Mesendoderm (in vitro differentiated cells): Measurements from ENCODE around the gene TPCN1.
A peak's percentile ranks its signal among the peaks of the same experiment; 100 is the strongest.

Experiments used
- DNase-seq: peaks from one replicate; pipeline ENCODE4 v3.0.0; 2013
- H2AK5ac ChIP-seq: 2 replicates; pipeline ENCODE4 v1.6.1; 2013; ENCODE audit warnings: low read length, inconsistent platforms
- H2BK120ac ChIP-seq: 2 replicates; pipeline ENCODE4 v1.6.1; 2013; ENCODE audit warnings: low read depth, mild to moderate bottlenecking, low read length, moderate library complexity, mixed read lengths
- H2BK15ac ChIP-seq: replicated peaks from 2 replicates; pipeline ENCODE4 v1.6.1; 2013; ENCODE audit warnings: low read depth, mild to moderate bottlenecking, moderate library complexity
- H2BK5ac ChIP-seq: 2 replicates; pipeline ENCODE4 v1.6.1; 2013; ENCODE audit warnings: low read length, inconsistent platforms
- H3K18ac ChIP-seq: 2 replicates; pipeline ENCODE4 v1.6.1; 2013; ENCODE audit warnings: mild to moderate bottlenecking, low read length, mixed read lengths
- H3K23ac ChIP-seq: one replicate; pipeline ENCODE4 v1.6.1; 2013; ENCODE audit warnings: low read length
- H3K27ac ChIP-seq: 2 replicates; pipeline ENCODE4 v1.5.1; 2013; ENCODE audit warnings: low read depth, mild to moderate bottlenecking, inconsistent platforms, low read length, moderate library complexity
- H3K27me3 ChIP-seq: 2 replicates; pipeline ENCODE4 v1.6.1; 2013; ENCODE audit warnings: low read length, control low read depth, mild to moderate bottlenecking, inconsistent platforms; ENCODE audit not compliant: insufficient read depth, poor library complexity
- H3K36me3 ChIP-seq: 2 replicates; pipeline ENCODE4 v1.6.1; 2013; ENCODE audit warnings: low read length, inconsistent platforms; ENCODE audit not compliant: control insufficient read depth, insufficient read depth
- H3K4ac ChIP-seq: one replicate; pipeline ENCODE4 v1.6.1; 2013; ENCODE audit warnings: low read depth, mild to moderate bottlenecking, low read length, moderate library complexity
- H3K4me1 ChIP-seq: 2 replicates; pipeline ENCODE4 v1.6.1; 2013; ENCODE audit warnings: low read depth, low read length, inconsistent platforms; ENCODE audit not compliant: control insufficient read depth
- H3K4me2 ChIP-seq: 2 replicates; pipeline ENCODE4 v1.6.1; 2013; ENCODE audit warnings: low read length
- H3K4me3 ChIP-seq: 2 replicates; pipeline ENCODE4 v1.5.1; 2013; ENCODE audit warnings: mild to moderate bottlenecking, low read length
- H3K56ac ChIP-seq: one replicate; pipeline ENCODE4 v1.6.1; 2013; ENCODE audit warnings: low read length
- H3K79me1 ChIP-seq: 2 replicates; pipeline ENCODE4 v1.6.1; 2013; ENCODE audit warnings: low read length, inconsistent platforms
- H3K79me2 ChIP-seq: 2 replicates; pipeline ENCODE4 v1.6.1; 2013; ENCODE audit warnings: mild to moderate bottlenecking, low read length; ENCODE audit not compliant: control insufficient read depth, insufficient read depth
- H3K9ac ChIP-seq: 2 replicates; pipeline ENCODE4 v1.6.1; 2013; ENCODE audit warnings: low read length, inconsistent platforms
- H4K5ac ChIP-seq: one replicate; pipeline ENCODE4 v1.6.1; 2013; ENCODE audit warnings: low read length
- H4K8ac ChIP-seq: one replicate; pipeline ENCODE4 v1.6.1; 2013; ENCODE audit warnings: low read depth, mild to moderate bottlenecking, control low read depth, low read length, moderate library complexity
- WGBS: extraction: QIAGEN DNeasy Blood & Tissue Kit; methylation state at CpG from one replicate; pipeline ENCODE4 v1.1.7; 2013; ENCODE audit warnings: low lambda C conversion rate, missing lambda C conversion rate; ENCODE audit not compliant: insufficient coverage; ENCODE audit errors: extremely low coverage; 5-methylcytosine and 5-hydroxymethylcytosine counted together

Gene TPCN1

DNA sequence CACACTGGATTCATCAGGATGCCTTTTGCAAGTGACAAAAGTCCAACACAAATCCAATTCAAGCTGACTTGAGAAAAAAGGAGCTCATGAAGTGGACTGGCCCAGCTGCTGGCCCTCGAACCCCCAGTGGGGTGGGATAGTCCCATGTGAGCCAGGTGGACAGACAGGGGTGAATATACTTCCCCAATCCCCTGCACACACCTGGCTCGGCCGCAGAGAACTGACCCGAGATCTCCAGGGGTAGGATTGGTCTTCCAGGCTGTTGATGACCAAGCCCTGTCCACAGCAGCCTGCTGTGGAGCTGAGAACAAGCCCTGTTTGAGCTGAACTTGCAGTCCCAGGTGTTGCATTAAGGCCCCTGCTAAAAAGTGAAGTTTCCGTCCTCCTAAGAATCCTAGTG lies 56.2 kb downstream of the TPCN1 start:
- H3K4me3 ChIP-seq = no peak overlapping the region
- no peaks in the 10 kb centered on the region for H3K36me3 ChIP-seq
- no peak overlapping the region for H3K27ac ChIP-seq
- H3K18ac ChIP-seq = no peak overlapping the region
- H4K8ac ChIP-seq = no peak overlapping the region
- no peak overlapping the region for H3K4ac ChIP-seq
- no peak overlapping the region for H3K56ac ChIP-seq
- no peak overlapping the region for H2BK15ac ChIP-seq
- H3K23ac ChIP-seq = no peak overlapping the region
- no peak overlapping the region for H2BK120ac ChIP-seq
- H3K9ac ChIP-seq = no peak overlapping the region
- no peak overlapping the region for H2AK5ac ChIP-seq
- H3K79me1 ChIP-seq = no peaks in the 10 kb centered on the region
- no peaks in the 10 kb centered on the region for H3K27me3 ChIP-seq
- no peak overlapping the region for H2BK5ac ChIP-seq
- H4K5ac ChIP-seq = no peak overlapping the region
- no CpG with 5 or more reads among the region's 5 CpGs for WGBS
- H3K79me2 ChIP-seq = no peaks in the 10 kb centered on the region
- H3K4me1 ChIP-seq = no peaks in the 10 kb centered on the region
- no peak overlapping the region for H3K4me2 ChIP-seq
- DNase-seq = no peak

DNA sequence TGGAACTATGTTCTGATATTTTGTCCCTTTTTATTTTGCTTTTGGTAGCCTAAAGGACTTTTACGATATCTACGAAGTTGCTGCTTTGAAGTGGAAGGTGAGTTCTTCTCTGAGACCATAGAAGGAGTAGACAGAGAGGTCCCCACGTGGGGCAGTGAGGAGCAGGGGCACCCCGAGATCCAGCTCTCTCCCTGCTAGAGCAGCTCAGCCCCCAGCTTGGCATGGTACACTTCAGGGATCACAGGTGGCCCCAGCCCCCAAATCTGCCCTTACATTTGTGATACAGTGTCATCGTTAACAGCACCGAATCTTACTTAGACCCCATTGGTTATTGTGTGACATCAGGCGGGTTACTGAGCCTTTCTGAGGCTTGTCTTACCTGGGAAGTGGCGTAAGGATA lies 56.9 kb downstream of the TPCN1 start:
- no peak for DNase-seq
- no CpG with 5 or more reads among the region's 8 CpGs for WGBS
- H3K23ac ChIP-seq = no peak overlapping the region

DNA sequence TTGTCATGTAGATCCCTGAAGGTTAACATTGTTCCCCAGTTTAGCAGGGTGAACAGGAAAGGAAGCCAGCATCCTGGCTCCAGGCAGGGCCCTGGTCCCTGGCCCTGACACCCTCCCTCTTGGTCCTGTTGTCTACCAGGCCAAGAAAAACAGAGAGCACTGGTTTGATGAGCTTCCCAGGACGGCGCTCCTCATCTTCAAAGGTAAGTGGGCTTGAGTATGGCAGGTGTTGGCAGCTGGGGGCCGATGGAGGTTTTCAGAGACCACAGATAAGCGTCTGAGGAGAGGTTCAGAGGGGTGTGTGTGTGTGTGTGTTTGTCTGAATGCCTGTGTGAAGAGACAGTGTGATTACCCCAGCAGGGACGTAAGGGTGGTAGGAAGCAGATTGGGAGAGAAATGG lies 57.4 kb downstream of the TPCN1 start:
- Histone ChIP-seq H2BK5ac (no peak overlapping the region), H3K56ac (no peak overlapping the region), H3K23ac (no peak overlapping the region), H3K27ac (no peak overlapping the region), H3K79me1 (no peaks in the 10 kb centered on the region), H3K18ac (no peak overlapping the region), H2BK120ac (no peak overlapping the region), H3K4me1 (no peaks in the 10 kb centered on the region), H4K8ac (no peak overlapping the region), H3K36me3 (no peaks in the 10 kb centered on the region), H3K27me3 (no peaks in the 10 kb centered on the region), H3K79me2 (no peaks in the 10 kb centered on the region), H3K9ac (no peak overlapping the region), H2AK5ac (no peak overlapping the region), H2BK15ac (no peak overlapping the region), H4K5ac (no peak overlapping the region), H3K4me2 (no peak overlapping the region), H3K4me3 (no peak overlapping the region), H3K4ac (no peak overlapping the region)
- no peak for DNase-seq
- no CpG with 5 or more reads among the region's 5 CpGs for WGBS

More for the DNA sequence above, 56.9 kb downstream of the TPCN1 start:
- Histone ChIP-seq H3K79me1 (no peaks in the 10 kb centered on the region), H3K4me2 (no peak overlapping the region), H2BK15ac (no peak overlapping the region), H3K27me3 (no peaks in the 10 kb centered on the region), H2BK120ac (no peak overlapping the region), H4K5ac (no peak overlapping the region), H3K4me3 (no peak overlapping the region), H3K56ac (no peak overlapping the region), H3K4me1 (no peaks in the 10 kb centered on the region), H2AK5ac (no peak overlapping the region), H3K79me2 (no peaks in the 10 kb centered on the region), H3K18ac (no peak overlapping the region), H3K9ac (no peak overlapping the region), H3K36me3 (no peaks in the 10 kb centered on the region), H3K4ac (no peak overlapping the region), H4K8ac (no peak overlapping the region), H2BK5ac (no peak overlapping the region), H3K27ac (no peak overlapping the region)

DNA sequence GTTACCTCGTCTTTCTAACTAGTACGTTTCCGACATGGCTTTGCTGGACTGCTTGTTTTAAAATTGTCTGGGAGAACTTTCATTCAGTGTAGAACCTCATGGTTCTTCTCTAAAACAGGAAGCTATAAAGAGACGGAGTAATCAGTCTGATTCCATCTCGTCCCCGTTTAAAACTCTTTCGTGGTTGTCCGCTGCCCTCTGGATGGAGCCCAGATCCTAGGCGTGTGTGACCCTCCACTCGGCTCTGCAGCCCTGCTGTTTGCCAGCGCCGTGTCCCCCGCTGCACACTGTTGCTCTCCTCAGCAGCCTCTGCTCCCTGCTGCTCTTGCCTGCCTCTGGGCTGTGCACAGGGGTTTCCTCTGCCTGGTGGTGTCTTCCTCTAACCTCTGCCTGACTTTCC lies 63.5 kb downstream of the TPCN1 start:
- no peaks in the 10 kb centered on the region for H3K79me2 ChIP-seq
- H3K36me3 ChIP-seq = no peaks in the 10 kb centered on the region
- H3K4me1 ChIP-seq = no peaks in the 10 kb centered on the region
- H2BK15ac ChIP-seq = no peak overlapping the region
- no peak overlapping the region for H2BK120ac ChIP-seq
- no peaks in the 10 kb centered on the region for H3K79me1 ChIP-seq
- no peak overlapping the region for H2BK5ac ChIP-seq
- no peaks in the 10 kb centered on the region for H3K27me3 ChIP-seq
- H3K4ac ChIP-seq = no peak overlapping the region
- DNase-seq = no peak
- no peak overlapping the region for H3K4me2 ChIP-seq
- H4K8ac ChIP-seq = no peak overlapping the region
- H3K4me3 ChIP-seq = no peak overlapping the region
- no peak overlapping the region for H4K5ac ChIP-seq
- no peak overlapping the region for H3K18ac ChIP-seq
- no peak overlapping the region for H3K27ac ChIP-seq
- no CpG with 5 or more reads among the region's 13 CpGs for WGBS
- H3K23ac ChIP-seq = no peak overlapping the region
- no peak overlapping the region for H2AK5ac ChIP-seq
- no peak overlapping the region for H3K56ac ChIP-seq
- no peak overlapping the region for H3K9ac ChIP-seq

DNA sequence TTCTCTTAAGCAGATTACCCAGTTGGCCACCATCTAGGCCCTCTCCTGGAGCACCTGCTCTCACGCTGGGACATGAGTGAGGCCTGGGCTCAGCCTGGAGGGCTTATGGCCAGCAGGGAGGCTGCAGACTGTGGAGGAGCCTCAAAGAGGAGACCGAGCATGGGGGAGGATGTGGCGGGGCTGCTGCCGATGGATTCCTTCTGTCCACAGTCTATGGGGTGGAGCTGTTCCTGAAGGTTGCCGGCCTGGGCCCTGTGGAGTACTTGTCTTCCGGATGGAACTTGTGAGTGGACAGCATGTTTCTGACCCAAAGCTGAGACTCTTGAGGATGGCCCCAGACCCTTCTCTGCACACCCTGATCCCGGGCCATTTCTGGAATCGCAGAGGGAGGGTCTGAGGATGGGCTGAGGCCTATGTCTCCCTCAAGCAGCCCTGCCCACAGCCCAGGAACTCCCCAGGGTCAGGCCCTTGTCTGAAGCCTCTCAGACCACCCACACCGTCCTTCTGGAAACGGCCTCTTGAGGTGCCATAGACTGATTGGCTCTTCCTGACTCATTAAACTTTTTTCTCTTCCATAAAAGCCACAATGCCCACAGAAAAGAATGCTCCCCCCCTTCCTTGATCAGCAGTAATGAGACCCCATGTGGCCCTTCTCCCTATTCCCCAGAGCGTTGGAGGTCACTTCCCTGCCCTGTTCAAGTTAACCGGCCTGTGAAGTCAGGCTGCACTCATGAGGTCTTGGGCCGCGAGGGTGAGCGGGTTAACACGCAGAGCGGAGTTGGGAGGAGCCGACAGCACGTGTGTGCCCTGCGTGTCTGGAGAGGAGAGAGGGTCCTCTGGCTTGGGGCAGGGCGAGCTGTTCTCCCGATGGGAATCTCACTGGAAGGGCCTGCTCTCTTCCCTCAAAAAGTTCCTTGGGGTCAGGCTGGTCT lies 64.7 kb downstream of the TPCN1 start:
- Histone ChIP-seq H3K4ac (no peak overlapping the region), H3K4me1 (no peaks in the 10 kb centered on the region), H3K79me1 (no peaks in the 10 kb centered on the region), H2BK5ac (no peak overlapping the region), H3K4me2 (no peak overlapping the region), H4K5ac (no peak overlapping the region), H4K8ac (no peak overlapping the region), H3K4me3 (no peak overlapping the region), H3K36me3 (no peaks in the 10 kb centered on the region), H3K27me3 (no peaks in the 10 kb centered on the region), H2AK5ac (no peak overlapping the region), H2BK15ac (no peak overlapping the region), H3K23ac (no peak overlapping the region), H3K56ac (peak overlapping the region; percentile 15), H2BK120ac (no peak overlapping the region), H3K9ac (no peak overlapping the region), H3K27ac (no peak overlapping the region), H3K79me2 (no peaks in the 10 kb centered on the region), H3K18ac (no peak overlapping the region)
- DNase-seq = no peak
- no CpG with 5 or more reads among the region's 22 CpGs for WGBS

DNA sequence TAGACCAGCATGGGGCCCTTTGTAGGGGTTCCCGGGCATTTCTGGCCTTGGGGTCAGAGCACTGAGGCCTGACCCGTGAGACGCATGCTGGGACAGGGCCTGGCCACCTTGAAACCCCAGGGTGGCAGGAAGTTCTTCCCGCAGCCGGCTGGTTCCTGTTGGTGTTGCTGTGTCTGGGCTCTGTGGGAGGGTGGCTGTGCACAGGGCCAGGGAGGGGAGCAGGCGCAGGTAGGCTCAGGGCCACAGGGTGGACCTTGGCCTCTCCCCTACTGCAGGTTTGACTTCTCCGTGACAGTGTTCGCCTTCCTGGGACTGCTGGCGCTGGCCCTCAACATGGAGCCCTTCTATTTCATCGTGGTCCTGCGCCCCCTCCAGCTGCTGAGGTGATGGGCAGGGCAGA lies 65.4 kb downstream of the TPCN1 start:
- no CpG with 5 or more reads among the region's 11 CpGs for WGBS
- H3K4me2 ChIP-seq = no peak overlapping the region
- no peak overlapping the region for H3K9ac ChIP-seq
- no peak overlapping the region for H2BK5ac ChIP-seq
- no peak overlapping the region for H2BK120ac ChIP-seq
- no peak overlapping the region for H3K27ac ChIP-seq
- H3K56ac ChIP-seq = no peak overlapping the region
- no peak overlapping the region for H2AK5ac ChIP-seq
- H3K79me1 ChIP-seq = no peaks in the 10 kb centered on the region
- no peaks in the 10 kb centered on the region for H3K36me3 ChIP-seq
- no peak overlapping the region for H4K5ac ChIP-seq
- no peak overlapping the region for H3K23ac ChIP-seq
- no peak overlapping the region for H3K18ac ChIP-seq
- H3K79me2 ChIP-seq = no peaks in the 10 kb centered on the region
- no peak overlapping the region for H3K4ac ChIP-seq
- H4K8ac ChIP-seq = no peak overlapping the region
- DNase-seq = no peak
- no peaks in the 10 kb centered on the region for H3K27me3 ChIP-seq
- no peaks in the 10 kb centered on the region for H3K4me1 ChIP-seq
- no peak overlapping the region for H3K4me3 ChIP-seq
- no peak overlapping the region for H2BK15ac ChIP-seq
